ENCODE results near the gene WDR48. TPM values are rescaled to one million over a fixed set of nuclear protein-coding genes. Genes with fewer than 3 reads are reported as not detected.

WDR48 gene
- total RNA-seq, 4 donors from 2014 or later, result 26.1 to 37.0 (median 34.2) TPM

GRCh38 chr3:39082666-39083313 is 31.0 kb downstream of the WDR48 start:
- TF ChIP-seq, protein P1, sequence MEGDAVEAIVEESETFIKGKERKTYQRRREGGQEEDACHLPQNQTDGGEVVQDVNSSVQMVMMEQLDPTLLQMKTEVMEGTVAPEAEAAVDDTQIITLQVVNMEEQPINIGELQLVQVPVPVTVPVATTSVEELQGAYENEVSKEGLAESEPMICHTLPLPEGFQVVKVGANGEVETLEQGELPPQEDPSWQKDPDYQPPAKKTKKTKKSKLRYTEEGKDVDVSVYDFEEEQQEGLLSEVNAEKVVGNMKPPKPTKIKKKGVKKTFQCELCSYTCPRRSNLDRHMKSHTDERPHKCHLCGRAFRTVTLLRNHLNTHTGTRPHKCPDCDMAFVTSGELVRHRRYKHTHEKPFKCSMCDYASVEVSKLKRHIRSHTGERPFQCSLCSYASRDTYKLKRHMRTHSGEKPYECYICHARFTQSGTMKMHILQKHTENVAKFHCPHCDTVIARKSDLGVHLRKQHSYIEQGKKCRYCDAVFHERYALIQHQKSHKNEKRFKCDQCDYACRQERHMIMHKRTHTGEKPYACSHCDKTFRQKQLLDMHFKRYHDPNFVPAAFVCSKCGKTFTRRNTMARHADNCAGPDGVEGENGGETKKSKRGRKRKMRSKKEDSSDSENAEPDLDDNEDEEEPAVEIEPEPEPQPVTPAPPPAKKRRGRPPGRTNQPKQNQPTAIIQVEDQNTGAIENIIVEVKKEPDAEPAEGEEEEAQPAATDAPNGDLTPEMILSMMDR (IDR thresholded peaks at IDR 0.05; ENCODE audit: low read depth), result no peak

GRCh38 chr3:39086144-39086543 is 34.3 kb downstream of the WDR48 start:
- TF ChIP-seq, protein P1 (IDR thresholded peaks at IDR 0.05; ENCODE audit: low read depth), result no peak

DNA sequence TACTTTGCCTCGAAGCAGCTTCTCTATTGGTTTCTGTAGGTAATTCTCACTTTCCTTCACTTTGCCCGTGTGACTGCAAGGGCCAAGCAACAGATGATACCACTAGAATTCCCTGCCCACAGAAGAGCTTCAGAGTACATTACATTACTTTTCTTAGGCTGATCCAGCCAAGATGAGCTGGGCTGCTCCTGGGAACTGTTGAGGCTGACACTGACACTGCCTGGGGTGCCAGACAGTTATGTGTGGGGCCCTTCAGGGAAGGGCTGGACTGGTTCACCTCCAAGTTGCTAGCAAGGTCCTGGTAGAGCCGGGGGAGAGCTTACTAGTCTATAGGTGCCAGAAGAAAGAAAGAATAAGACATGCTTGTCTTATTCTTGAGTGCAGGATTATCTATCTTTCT is 36.6 kb downstream of the WDR48 start:
- TF ChIP-seq, protein P1 (IDR thresholded peaks at IDR 0.05; ENCODE audit: low read depth), result no peak

GRCh38 chr3:39088889-39089288 is 37.1 kb downstream of the WDR48 start:
- TF ChIP-seq, protein P1 (IDR thresholded peaks at IDR 0.05; ENCODE audit: low read depth), result no peak

DNA sequence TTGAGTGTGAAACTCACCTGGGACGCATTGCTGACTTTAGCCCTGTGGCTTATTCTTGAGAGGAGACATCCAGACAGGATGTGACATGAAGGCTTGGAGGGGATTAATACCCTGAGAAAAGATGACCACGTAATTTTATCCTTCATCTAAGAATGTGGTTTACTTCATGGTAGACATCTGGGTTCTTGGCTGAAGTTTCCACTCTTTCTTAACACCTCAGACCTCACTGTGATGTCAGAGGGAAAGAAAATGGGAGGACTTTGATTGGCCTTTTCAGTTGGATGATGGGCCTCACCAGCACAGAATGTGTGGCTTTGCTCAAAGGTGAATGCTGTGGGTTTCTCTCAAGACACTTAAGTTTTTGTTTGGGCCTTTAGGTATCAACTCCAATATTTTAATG is 39.1 kb downstream of the WDR48 start:
- TF ChIP-seq, protein P1 (IDR thresholded peaks at IDR 0.05; ENCODE audit: low read depth), result no peak

DNA sequence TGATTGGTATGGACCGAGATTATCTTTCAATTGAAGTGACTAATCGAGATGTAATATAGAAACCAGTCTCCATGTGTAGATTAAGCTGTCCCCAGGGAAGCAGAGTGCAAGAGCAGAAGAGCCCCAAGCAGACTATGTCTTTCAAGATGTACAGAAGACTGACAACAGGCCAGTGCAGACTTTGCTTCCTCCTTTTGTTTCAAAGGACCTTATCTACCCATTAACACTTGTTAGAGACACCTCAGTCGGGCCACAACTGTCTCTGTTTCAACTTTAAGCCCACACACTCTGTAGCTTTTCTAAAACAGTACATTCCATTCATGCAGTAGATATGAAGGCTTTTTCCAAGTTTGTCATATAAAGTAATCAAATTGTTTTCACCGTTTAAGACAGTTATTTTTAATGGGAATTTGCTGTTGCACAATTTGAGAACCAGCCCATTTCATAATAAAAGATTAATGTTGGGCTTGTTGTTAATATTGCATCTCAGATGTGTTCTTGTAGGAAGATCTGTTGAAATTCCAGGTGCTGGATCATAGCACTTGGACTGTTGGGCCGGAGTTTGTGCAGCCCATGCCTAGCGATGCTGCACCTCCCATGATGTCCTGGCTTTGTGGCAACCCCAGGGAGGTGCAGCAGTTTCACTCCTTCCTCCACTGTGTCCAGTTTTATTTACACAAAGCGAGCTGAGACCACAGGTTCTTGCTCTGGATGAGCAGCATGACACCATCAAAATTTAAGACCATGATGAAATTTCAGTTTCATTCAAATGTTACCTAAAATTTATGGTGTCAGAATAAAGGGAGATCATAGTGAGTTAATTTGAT is 43.2 kb downstream of the WDR48 start:
- TF ChIP-seq, protein P1 (IDR thresholded peaks at IDR 0.05; ENCODE audit: low read depth), result no peak

- TF ChIP-seq, protein P1 (IDR thresholded peaks at IDR 0.05; ENCODE audit: low read depth), result no peak
Measured at GRCh38 chr3:39095778-39096177, 44.0 kb downstream of the WDR48 start.

Data from subcutaneous adipose tissue (tissue), 4 donors.